GM19043 (cell line): ENCODE measurements around the gene CLIP1.
"Not testable (repeated sequence)": the region's sequence is repeated elsewhere in the genome, so short reads cannot be mapped to it uniquely, and the experiment has no call there.

Experiments used
- ATAC-seq: cut with Tn5 transposase; IDR thresholded peaks from one replicate; pipeline ENCODE4 v1.9.1; 2021; ENCODE audit warnings: low read depth; ENCODE audit not compliant: unreplicated experiment

The CLIP1 gene

GRCh38 chr12:122362755-122363154 is 59.7 kb downstream of the CLIP1 start:
- ATAC-seq = no peak

DNA sequence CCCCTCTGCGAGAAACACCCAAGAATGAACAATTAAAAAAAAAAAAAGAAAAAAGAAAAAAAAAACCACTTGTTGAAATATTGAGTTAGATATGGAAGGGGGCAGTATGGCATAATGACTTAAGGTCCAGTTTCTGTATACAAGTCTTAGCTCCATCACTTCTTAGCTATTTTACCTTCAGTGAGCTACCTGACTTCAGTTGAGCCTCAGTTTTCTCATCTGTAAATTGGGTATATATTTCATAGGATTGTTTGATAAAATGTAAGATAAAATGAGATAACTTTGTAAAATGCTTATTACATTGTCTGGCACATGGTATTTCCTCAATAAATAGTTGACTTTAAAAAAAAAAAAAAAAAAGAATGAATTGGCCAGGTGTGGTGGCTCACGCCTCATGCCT is 64.1 kb downstream of the CLIP1 start:
- not testable (repeated sequence) for ATAC-seq

- ATAC-seq = not testable (repeated sequence)
Observed at GRCh38 chr12:122357536-122357935, 64.9 kb downstream of the CLIP1 start.

GRCh38 chr12:122356991-122357390 is 65.5 kb downstream of the CLIP1 start:
- not testable (repeated sequence) for ATAC-seq

GRCh38 chr12:122356192-122356635 is 66.3 kb downstream of the CLIP1 start:
- no peak for ATAC-seq

GRCh38 chr12:122355706-122356105 is 66.8 kb downstream of the CLIP1 start:
- ATAC-seq = no peak

DNA sequence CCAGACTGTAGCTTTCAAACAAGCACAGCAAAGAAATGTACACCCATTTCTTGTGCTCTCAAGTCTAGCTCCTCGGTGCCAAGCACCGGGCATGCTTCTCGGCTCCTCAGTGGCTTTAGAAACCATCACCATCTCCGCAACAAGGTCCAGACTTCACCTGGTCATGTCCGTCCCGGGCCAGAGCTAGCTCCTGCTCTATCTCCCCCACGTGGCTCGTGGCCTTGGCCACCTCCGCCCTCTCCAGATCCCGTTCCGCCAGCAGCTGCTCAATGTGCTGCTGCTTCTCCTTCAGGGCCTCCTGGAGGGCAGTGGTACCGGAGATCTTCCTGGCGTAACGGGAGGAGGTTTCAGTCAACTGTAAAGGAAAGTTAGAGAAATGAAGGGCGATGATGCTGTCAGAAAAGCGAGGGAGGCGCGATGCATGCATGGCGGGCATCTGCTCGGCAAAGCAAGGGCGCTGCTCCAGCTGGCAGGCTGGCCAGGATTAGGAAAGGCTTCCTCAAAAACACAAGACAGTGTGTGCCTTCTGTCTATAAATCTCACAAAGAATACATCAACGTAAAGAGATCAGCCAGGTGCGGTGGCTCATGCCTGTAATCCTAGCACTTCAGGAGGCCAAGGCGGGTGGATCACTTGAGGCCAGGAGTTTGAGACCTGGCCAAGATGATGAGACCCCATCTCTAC is 67.4 kb downstream of the CLIP1 start:
- ATAC-seq = no peak

DNA sequence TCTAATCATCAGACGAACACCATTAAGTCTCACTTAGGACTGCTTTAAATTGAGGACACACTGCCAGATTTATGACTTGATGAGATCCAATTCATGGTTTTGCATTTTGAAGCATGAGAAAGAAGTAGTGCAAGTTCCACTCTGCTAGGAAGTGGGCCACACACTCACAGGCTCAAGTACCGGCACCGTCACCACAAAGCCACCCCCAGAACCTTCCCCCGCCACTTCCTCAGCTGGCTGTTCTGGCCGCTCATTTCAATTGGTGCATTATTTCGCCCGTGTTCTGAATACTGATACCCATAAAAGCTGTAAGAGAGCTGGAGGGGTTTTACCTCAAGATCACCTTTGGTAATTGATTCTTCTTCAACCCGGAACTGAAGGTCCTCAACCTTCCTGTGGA is 70.1 kb downstream of the CLIP1 start:
- no peak for ATAC-seq

DNA sequence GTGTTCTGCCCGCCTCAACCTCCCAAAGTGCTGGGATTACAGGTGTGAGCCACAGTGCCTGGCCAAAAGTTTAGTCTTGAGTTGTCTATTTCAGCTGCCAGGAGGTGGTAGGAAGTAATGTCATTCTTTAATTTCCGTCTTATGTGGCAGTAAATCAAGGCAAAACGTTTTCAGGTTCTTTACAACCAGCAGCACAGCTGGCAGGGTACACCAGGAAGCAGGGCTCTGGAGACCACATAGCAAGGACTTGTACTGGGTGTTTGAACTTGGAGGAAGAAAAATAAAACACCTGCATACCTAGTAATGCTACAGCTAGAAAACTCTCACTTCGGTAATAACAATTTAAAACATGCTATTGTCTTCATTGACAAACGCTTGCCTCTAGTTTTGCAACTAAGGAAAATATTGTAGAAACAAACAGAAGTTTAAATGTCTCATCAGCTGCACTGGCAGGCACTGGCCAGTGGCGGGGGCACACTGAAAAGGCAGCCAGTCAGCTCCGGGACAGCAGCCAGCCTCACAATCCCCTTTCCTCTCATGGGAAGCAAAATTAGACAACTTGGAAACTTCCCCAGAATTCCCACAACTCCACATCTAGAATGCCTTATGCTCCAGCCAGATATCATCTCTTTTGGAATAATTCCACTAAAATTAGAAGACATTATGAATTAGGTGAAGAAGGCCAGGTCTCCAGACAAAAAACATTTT is 72.2 kb downstream of the CLIP1 start:
- ATAC-seq = no peak

GRCh38 chr12:122349078-122349477 is 73.4 kb downstream of the CLIP1 start:
- no peak for ATAC-seq

DNA sequence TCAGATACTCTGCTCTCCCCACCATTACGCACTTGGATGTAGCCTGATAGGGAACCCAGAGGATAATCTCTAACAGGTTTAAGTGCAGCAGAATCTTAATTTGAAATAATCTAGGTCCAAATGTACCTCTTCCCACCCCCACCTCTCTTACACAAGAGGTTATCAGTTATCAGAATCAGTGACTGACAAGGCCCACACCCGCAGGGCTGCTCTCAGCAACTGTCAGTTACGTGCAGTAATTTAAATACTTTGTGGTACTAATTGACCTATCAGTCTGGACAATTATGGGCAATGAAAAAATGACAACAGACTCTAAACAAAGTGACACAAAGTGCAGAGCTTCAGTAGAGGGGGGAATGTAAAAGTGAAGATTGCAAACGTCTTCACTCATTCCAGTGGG is 74.0 kb downstream of the CLIP1 start:
- ATAC-seq = no peak

GRCh38 chr12:122346054-122346453 is 76.4 kb downstream of the CLIP1 start:
- no peak for ATAC-seq

GRCh38 chr12:122345042-122345441 is 77.4 kb downstream of the CLIP1 start:
- ATAC-seq = no peak

GRCh38 chr12:122336015-122336946 is 86.2 kb downstream of the CLIP1 start:
- no peak for ATAC-seq

- no peak for ATAC-seq
Observed at GRCh38 chr12:122333142-122334087, 89.1 kb downstream of the CLIP1 start.

GRCh38 chr12:122327494-122328385 is 94.7 kb downstream of the CLIP1 start:
- ATAC-seq = no peak

GRCh38 chr12:122327014-122327413 is 95.5 kb downstream of the CLIP1 start:
- ATAC-seq = no peak

- ATAC-seq = no peak
Observed at GRCh38 chr12:122326586-122326985, 95.9 kb downstream of the CLIP1 start.
